Activated B cell treated with CpG ODN at 0.5 μM for 24 hours (primary cell): ENCODE results near the gene NEGR1. TPM values are rescaled to one million over a fixed set of nuclear protein-coding genes. Genes with fewer than 3 reads are reported as not detected.

Experiments used
- ATAC-seq: fragments of 200-7000 bp; cut with Tn5 transposase; one replicate; pipeline ENCODE4 v1.10.0; 2021; ENCODE audit warnings: low read depth, mild to moderate bottlenecking, moderate library complexity
- CTCF ChIA-PET: fragments of 350-600 bp; sonication (Branson Sonifier 250); formaldehyde crosslinking; loops from one replicate; lab custom pipeline; 2021; ENCODE audit warnings: antibody characterized with exemption; lab: Charles Lee
- POLR2A ChIA-PET: fragments of 350-600 bp; sonication (Branson Sonifier 250); formaldehyde crosslinking; loops from one replicate; lab custom pipeline; 2021; ENCODE audit warnings: antibody characterized with exemption; lab: Charles Lee
- DNase-seq: peaks from one replicate; pipeline ENCODE4 v3.0.0; 2022
- H3K27ac Mint-ChIP-seq: one replicate; pipeline ENCODE4 v1.8.0; 2020; ENCODE audit warnings: mixed read lengths
- H3K27me3 Mint-ChIP-seq: one replicate; pipeline ENCODE4 v1.8.0; 2021; ENCODE audit warnings: mixed read lengths
- H3K36me3 Mint-ChIP-seq: one replicate; pipeline ENCODE4 v1.8.0; 2021; ENCODE audit warnings: low read depth, mixed read lengths
- H3K4me1 Mint-ChIP-seq: one replicate; pipeline ENCODE4 v1.8.0; 2021; ENCODE audit warnings: mixed read lengths
- H3K4me3 Mint-ChIP-seq: one replicate; pipeline ENCODE4 v1.8.0; 2020; ENCODE audit warnings: mild to moderate bottlenecking, mixed read lengths
- H3K9me3 Mint-ChIP-seq: one replicate; pipeline ENCODE4 v1.8.0; 2020; ENCODE audit warnings: mixed read lengths
- intact Hi-C: fragments of 100-400 bp; cut with micrococcal nuclease; formaldehyde crosslinking; loops from one replicate; pipeline ENCODE4 v1.15.1; 2024
- total RNA-seq: library from RNA; stranded (reverse); gene quantifications from 2 replicates; pipeline ENCODE4 v1.2.3, GENCODE V29; 2022
- TF ChIP-seq, protein P1 (sequence below): fragments of 200-600 bp; IDR thresholded peaks from one replicate; pipeline ENCODE4 v1.8.0; 2022; ENCODE audit warnings: antibody characterized with exemption, mild to moderate bottlenecking

NEGR1 gene
- total RNA-seq, 1 donor from 2014 or later: not detected

DNA sequence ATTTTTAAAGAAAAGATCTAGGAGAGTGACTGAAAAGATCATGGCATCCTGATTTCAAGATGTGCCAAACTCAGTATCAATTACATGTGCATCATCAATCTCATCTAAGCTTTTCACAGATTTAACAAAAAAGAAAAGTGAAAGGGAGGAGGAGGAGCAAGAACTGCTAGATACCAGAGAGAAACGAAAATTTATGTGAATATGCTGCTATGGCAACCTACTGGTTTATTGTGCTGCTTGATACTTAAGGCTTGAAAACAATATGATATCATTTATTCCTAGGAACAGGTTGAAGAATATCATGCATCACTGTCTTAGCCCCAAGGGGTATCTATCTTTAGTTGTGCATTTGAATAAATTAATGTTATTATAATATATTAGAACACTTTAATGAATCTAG is 683.0 kb downstream of the NEGR1 start:
- CTCF ChIA-PET: no interaction called here
- intact Hi-C loops: no loop called here
- H3K4me1 Mint-ChIP-seq: peaks cover 21% of the 10 kb centered on the region
- H3K27me3 Mint-ChIP-seq: no peaks in the 10 kb centered on the region
- ATAC-seq (no peak), DNase-seq (no peak)
- no peaks in the 10 kb centered on the region for H3K9me3 Mint-ChIP-seq
- no peaks in the 10 kb centered on the region for H3K36me3 Mint-ChIP-seq
- no peak overlapping the region for H3K27ac Mint-ChIP-seq
- no peak overlapping the region for H3K4me3 Mint-ChIP-seq
- POLR2A ChIA-PET: no interaction called here
- TF ChIP-seq, protein P1, sequence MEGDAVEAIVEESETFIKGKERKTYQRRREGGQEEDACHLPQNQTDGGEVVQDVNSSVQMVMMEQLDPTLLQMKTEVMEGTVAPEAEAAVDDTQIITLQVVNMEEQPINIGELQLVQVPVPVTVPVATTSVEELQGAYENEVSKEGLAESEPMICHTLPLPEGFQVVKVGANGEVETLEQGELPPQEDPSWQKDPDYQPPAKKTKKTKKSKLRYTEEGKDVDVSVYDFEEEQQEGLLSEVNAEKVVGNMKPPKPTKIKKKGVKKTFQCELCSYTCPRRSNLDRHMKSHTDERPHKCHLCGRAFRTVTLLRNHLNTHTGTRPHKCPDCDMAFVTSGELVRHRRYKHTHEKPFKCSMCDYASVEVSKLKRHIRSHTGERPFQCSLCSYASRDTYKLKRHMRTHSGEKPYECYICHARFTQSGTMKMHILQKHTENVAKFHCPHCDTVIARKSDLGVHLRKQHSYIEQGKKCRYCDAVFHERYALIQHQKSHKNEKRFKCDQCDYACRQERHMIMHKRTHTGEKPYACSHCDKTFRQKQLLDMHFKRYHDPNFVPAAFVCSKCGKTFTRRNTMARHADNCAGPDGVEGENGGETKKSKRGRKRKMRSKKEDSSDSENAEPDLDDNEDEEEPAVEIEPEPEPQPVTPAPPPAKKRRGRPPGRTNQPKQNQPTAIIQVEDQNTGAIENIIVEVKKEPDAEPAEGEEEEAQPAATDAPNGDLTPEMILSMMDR: no peak

DNA sequence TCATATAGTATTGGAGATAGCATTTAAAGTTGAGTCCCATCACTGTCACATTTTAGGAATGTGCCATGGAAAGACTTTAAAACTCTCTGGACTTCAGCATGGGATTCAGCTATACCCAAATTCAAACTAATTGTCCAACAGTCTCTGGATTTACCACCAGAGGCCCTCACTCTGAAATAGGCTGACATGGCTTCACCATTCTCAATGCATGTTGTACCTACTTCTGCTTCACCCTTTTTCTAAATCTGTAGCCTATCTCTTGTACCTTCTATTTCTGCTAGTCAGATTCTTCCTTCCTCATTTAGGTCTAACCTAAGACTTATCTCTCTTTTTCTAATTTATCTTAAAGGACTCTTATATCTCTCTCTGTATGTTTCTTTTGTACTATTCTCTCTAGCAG is 688.8 kb downstream of the NEGR1 start:
- Mint-ChIP-seq H3K4me3 (no peak overlapping the region), H3K27ac (no peak overlapping the region), H3K4me1 (no peaks in the 10 kb centered on the region), H3K36me3 (no peaks in the 10 kb centered on the region), H3K9me3 (no peaks in the 10 kb centered on the region), H3K27me3 (no peaks in the 10 kb centered on the region)
- ChIA-PET CTCF (no interaction called here), POLR2A (no interaction called here)
- DNase-seq: no peak
- ATAC-seq: no peak
- intact Hi-C loops: no loop called here
- TF ChIP-seq, protein P1: no peak

DNA sequence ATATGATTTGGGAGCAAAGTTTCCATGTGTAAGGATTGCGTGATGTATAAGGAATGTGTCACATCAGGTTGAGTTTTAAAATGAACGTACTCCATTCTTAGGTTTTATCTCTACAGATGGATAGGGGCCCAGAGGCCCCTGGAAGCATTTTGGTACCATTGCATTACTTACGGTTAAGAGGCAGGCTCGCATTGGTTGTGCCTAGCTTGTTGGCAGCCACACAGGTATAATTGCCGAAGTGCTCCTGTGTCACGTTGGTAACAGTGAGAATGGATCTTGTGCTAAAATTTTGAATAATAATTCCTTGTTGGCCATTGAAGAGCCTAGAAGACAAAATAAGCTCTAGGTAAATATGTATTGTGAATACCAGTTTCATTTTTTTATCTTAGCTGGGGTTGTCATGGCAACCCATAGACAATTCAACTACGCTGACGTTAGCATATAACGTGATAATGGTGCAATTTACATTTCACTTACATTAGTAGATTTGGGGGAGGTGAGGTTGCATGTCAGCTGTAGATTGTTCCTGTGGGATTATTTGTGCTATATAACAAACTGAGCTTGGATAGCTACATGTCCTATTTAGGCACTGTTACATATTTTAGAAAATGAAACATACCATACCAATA is 689.6 kb downstream of the NEGR1 start:
- intact Hi-C loops: no loop called here
- TF ChIP-seq, protein P1: no peak
- DNase-seq: no peak
- Mint-ChIP-seq H3K27ac (no peak overlapping the region), H3K4me1 (no peaks in the 10 kb centered on the region), H3K36me3 (no peaks in the 10 kb centered on the region), H3K9me3 (no peaks in the 10 kb centered on the region), H3K27me3 (no peaks in the 10 kb centered on the region), H3K4me3 (no peak overlapping the region)
- ATAC-seq: no peak
- ChIA-PET POLR2A (no interaction called here), CTCF (no interaction called here)

DNA sequence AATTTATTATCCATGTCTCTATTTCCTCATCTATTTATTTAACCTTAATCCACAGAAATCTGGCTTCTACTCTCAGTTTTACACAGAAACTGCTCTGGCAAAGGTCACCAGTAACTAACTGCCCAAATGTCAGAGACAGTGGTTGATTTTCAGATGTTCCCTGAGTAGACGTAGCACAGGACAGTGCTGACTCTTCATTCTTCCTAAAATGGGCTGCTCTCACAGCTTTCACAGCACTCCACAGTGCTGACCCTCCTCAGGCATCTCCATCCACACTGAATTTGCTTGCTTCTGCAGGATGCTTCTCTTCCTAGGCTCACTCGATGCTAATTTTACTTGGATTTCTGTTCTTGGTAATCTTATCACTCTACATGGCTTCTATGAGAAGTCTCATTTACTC is 693.3 kb downstream of the NEGR1 start:
- CTCF ChIA-PET: no interaction called here
- intact Hi-C loops: loop anchor here (2.0 kb wide), 1 partner anchor 450 kb away; no protein-coding TSS in a partner anchor

DNA sequence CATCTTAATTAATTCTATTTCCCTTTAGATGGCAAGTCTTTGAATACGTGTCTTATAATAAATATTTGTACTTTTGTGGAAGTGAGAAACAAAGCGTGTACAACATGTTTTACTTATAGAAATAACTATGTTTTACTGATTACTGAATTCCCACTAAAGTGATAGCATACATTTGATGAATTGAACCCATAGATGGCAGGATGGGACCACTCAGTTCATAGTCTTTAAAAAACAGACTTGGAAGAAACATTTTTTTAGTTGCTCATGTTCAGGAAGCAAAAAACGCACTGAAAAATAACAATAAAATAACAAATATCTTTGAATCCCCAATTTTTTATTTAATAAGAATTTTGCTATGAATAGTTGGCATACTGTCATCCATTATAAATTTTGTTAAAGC is 694.4 kb downstream of the NEGR1 start:
- no peaks in the 10 kb centered on the region for H3K36me3 Mint-ChIP-seq

More for the DNA sequence above, 693.3 kb downstream of the NEGR1 start:
- ATAC-seq (no peak), DNase-seq (no peak)
- Mint-ChIP-seq H3K36me3 (no peaks in the 10 kb centered on the region), H3K27me3 (no peaks in the 10 kb centered on the region), H3K4me1 (no peaks in the 10 kb centered on the region), H3K9me3 (no peaks in the 10 kb centered on the region), H3K27ac (no peak overlapping the region), H3K4me3 (no peak overlapping the region)
- TF ChIP-seq, protein P1: no peak
- POLR2A ChIA-PET: no interaction called here

More for the DNA sequence above, 694.4 kb downstream of the NEGR1 start:
- ATAC-seq (no peak), DNase-seq (no peak)
- H3K27ac Mint-ChIP-seq: no peak overlapping the region
- TF ChIP-seq, protein P1: no peak
- H3K27me3 Mint-ChIP-seq: no peaks in the 10 kb centered on the region
- no peaks in the 10 kb centered on the region for H3K4me1 Mint-ChIP-seq
- CTCF ChIA-PET: no interaction called here
- H3K9me3 Mint-ChIP-seq: no peaks in the 10 kb centered on the region
- no peak overlapping the region for H3K4me3 Mint-ChIP-seq
- intact Hi-C loops: loop anchor here (2.0 kb wide), 1 partner anchor 451 kb away; no protein-coding TSS in a partner anchor
- POLR2A ChIA-PET: no interaction called here
